HG02759 (cell line): ENCODE data around the gene LIN7A.
"Not testable (repeated sequence)": the region's sequence is repeated elsewhere in the genome, so short reads cannot be mapped to it uniquely, and the experiment has no call there.

Source experiments
- ATAC-seq: cut with Tn5 transposase; IDR thresholded peaks from one replicate; pipeline ENCODE4 v1.9.1; 2021; ENCODE audit warnings: mild to moderate bottlenecking, moderate library complexity; ENCODE audit not compliant: unreplicated experiment

The LIN7A gene

GRCh38 chr12:80813820-80814219, 123.9 kb downstream of the LIN7A start:
- ATAC-seq = peak; percentile 48

GRCh38 chr12:80811957-80812708, 125.6 kb downstream of the LIN7A start:
- no peak for ATAC-seq

GRCh38 chr12:80810874-80811273, 126.9 kb downstream of the LIN7A start:
- ATAC-seq = no peak

GRCh38 chr12:80807640-80808288, 130.0 kb downstream of the LIN7A start:
- peak; percentile 90 for ATAC-seq

- ATAC-seq = no peak
These were observed 132.6 kb downstream of the LIN7A start for GRCh38 chr12:80805106-80805505.

GRCh38 chr12:80802652-80803400, 134.9 kb downstream of the LIN7A start:
- peak; percentile 80 for ATAC-seq

GRCh38 chr12:80798281-80798680, 139.5 kb downstream of the LIN7A start:
- ATAC-seq = no peak

- ATAC-seq = no peak
These were observed 143.2 kb downstream of the LIN7A start for GRCh38 chr12:80794551-80794950.

- no peak for ATAC-seq
These were observed 144.9 kb downstream of the LIN7A start for GRCh38 chr12:80792861-80793260.

GRCh38 chr12:80791863-80792262, 145.9 kb downstream of the LIN7A start:
- peak; percentile 45 for ATAC-seq

GRCh38 chr12:80788407-80788806, 149.3 kb downstream of the LIN7A start:
- ATAC-seq = not testable (repeated sequence)

GRCh38 chr12:80782963-80783470, 154.7 kb downstream of the LIN7A start:
- ATAC-seq = not testable (repeated sequence)

GRCh38 chr12:80781313-80781712, 156.4 kb downstream of the LIN7A start:
- no peak for ATAC-seq

- ATAC-seq = no peak
These were observed 157.0 kb downstream of the LIN7A start for GRCh38 chr12:80780746-80781145.

- peak; percentile 97 for ATAC-seq
These were observed 159.7 kb downstream of the LIN7A start for GRCh38 chr12:80778005-80778541.

- ATAC-seq = no peak
These were observed 160.1 kb downstream of the LIN7A start for GRCh38 chr12:80777587-80777986.

- ATAC-seq = no peak
These were observed 161.0 kb downstream of the LIN7A start for GRCh38 chr12:80776706-80777105.

GRCh38 chr12:80770958-80771357, 166.8 kb downstream of the LIN7A start:
- ATAC-seq = no peak

GRCh38 chr12:80769553-80770140, 168.1 kb downstream of the LIN7A start:
- ATAC-seq = no peak

- peak; percentile 89 for ATAC-seq
These were observed 170.8 kb downstream of the LIN7A start for GRCh38 chr12:80766897-80767296.

- ATAC-seq = peak; percentile 1
These were observed 171.5 kb downstream of the LIN7A start for GRCh38 chr12:80766210-80766609.
